HUDEP-2 (cell line): ENCODE data around the gene CMTR1.

Source experiments
- DNase-seq, 76 experiments: peaks; one replicate each; lab custom pipeline; 2025; ENCODE audit not compliant: unreplicated experiment in 76 of 76; lab: John Stamatoyannopoulos, UW

CMTR1 gene

GRCh38 chr6:37432916-37433656 is at the start of gene CMTR1:
Gene CMTR1 (plus strand): TSS chr6:37433221. CDS start chr6:37435630, 2,409 bp downstream.
- DNase-seq = peak in 75 of 76 experiments; percentile 45 to 96 (median 89)

GRCh38 chr6:37388578-37388977 is 44.4 kb upstream of the CMTR1 start:
- DNase-seq = no peak

GRCh38 chr6:37389857-37390256 is 43.2 kb upstream of the CMTR1 start:
- DNase-seq = no peak

- no peak for DNase-seq
Measured at GRCh38 chr6:37391120-37391519, 41.9 kb upstream of the CMTR1 start.

GRCh38 chr6:37392821-37393220 is 40.2 kb upstream of the CMTR1 start:
- no peak for DNase-seq

GRCh38 chr6:37393381-37393929 is 39.6 kb upstream of the CMTR1 start:
- no peak for DNase-seq

GRCh38 chr6:37396571-37397180 is 36.3 kb upstream of the CMTR1 start:
- DNase-seq = no peak

GRCh38 chr6:37399131-37399530 is 33.9 kb upstream of the CMTR1 start:
- no peak for DNase-seq

GRCh38 chr6:37399795-37400490 is 33.1 kb upstream of the CMTR1 start:
- no peak for DNase-seq

GRCh38 chr6:37401658-37402057 is 31.4 kb upstream of the CMTR1 start:
- peak in 72 of 76 experiments; percentile 17 to 84 (median 60) for DNase-seq

- no peak for DNase-seq
Measured at GRCh38 chr6:37406726-37407341, 26.2 kb upstream of the CMTR1 start.

GRCh38 chr6:37407948-37408347 is 25.1 kb upstream of the CMTR1 start:
- no peak for DNase-seq

GRCh38 chr6:37409501-37409900 is 23.5 kb upstream of the CMTR1 start:
- no peak for DNase-seq

- DNase-seq = no peak
Measured at GRCh38 chr6:37417393-37417792, 15.6 kb upstream of the CMTR1 start.

- no peak for DNase-seq
Measured at GRCh38 chr6:37418722-37419121, 14.3 kb upstream of the CMTR1 start.

- no peak for DNase-seq
Measured at GRCh38 chr6:37426058-37426944, 6.7 kb upstream of the CMTR1 start.

- no peak for DNase-seq
Measured at GRCh38 chr6:37426945-37427510, 6.0 kb upstream of the CMTR1 start.

- peak in 2 of 76 experiments; percentile 9 to 14 for DNase-seq
Measured at GRCh38 chr6:37429352-37429750, 3.7 kb upstream of the CMTR1 start.

- DNase-seq = no peak
Measured at GRCh38 chr6:37432590-37432915, 468 bp upstream of the CMTR1 start.
